Right lobe of liver (tissue), 6 donors: ENCODE measurements around the gene ARHGEF37. TPM values are rescaled to one million over a fixed set of nuclear protein-coding genes. Genes with fewer than 3 reads are reported as not detected.

Experiments
- ATAC-seq, 4 donors: fragments of 200-7000 bp; cut with Tn5 transposase; one replicate each; pipeline ENCODE4 v1.9.1; 2020; ENCODE audit warnings: mild to moderate bottlenecking in 4 of 4, moderate library complexity in 4 of 4
- DNase-seq, 3 donors: peaks; one replicate each; pipeline ENCODE4 v3.0.0-alpha.2; 2020
- H3K27ac ChIP-seq, 3 donors: fragments of 200-600 bp; one replicate each; pipeline ENCODE4 v1.8.0; 2022
- H3K27me3 ChIP-seq, 2 donors: fragments of 200-600 bp; one replicate each; pipeline ENCODE4 v1.8.0; 2022
- H3K36me3 ChIP-seq, 4 donors: fragments of 200-600 bp; sonication (generic) in 1 of 4; one replicate each; pipeline versions ENCODE4 v1.5.1 to v1.8.0; 2017 to 2022; ENCODE audit warnings: control low read depth in 1 of 4
- H3K4me1 ChIP-seq, 4 donors: fragments of 200-600 bp; sonication (generic) in 1 of 4; one replicate each; pipeline versions ENCODE4 v1.5.1 to v1.8.0; 2017 to 2022; ENCODE audit warnings: control low read depth in 1 of 4
- H3K4me3 ChIP-seq, 3 donors: fragments of 200-600 bp; one replicate each; pipeline ENCODE4 v1.8.0; 2022
- H3K9me3 ChIP-seq, 4 donors: fragments of 200-600 bp; sonication (generic) in 1 of 4; one replicate each; pipeline versions ENCODE4 v1.5.1 to v1.8.0; 2017 to 2022; ENCODE audit warnings: control low read depth in 1 of 4
- POLR2A ChIP-seq: fragments of 450-650 bp; IDR thresholded peaks from one replicate; pipeline ENCODE4 v1.6.1; 2017; ENCODE audit warnings: antibody characterized with exemption, mild to moderate bottlenecking
- WGBS: methylation state at CpG from one replicate; pipeline ENCODE4 v1.1.6; 2018; ENCODE audit warnings: low coverage, low lambda C conversion rate; ENCODE audit not compliant: insufficient coverage; ENCODE audit errors: missing lambda C conversion rate; 5-methylcytosine and 5-hydroxymethylcytosine counted together
- intact Hi-C, 2 donors: fragments of 100-400 bp; cut with DNase I; formaldehyde crosslinking; loops; one replicate each; pipeline versions ENCODE4 v1.11.2 to v1.14.1; 2022
- total RNA-seq, 6 experiments: library from RNA; depleted of rRNA in 2 of 6; stranded (reverse); fragments of >200 nt in 2 of 6; fragmentation: NEBNext Ultra II Directional in 3 of 6; extraction: Animal tissue kit (Norgen Biotek cat#: 25700) in 3 of 6; gene quantifications; one replicate each; pipeline versions ENCODE4 v1.1.0 to v1.2.4, GENCODE V29; 2016 to 2023
- TF ChIP-seq, protein P1 (sequence below), 4 donors: fragments of 200-600 bp in 3 of 4; fragments of 450-650 bp in 1 of 4; IDR thresholded peaks; one replicate each; pipeline versions ENCODE4 v1.5.1 to v1.8.0; 2016 to 2022; ENCODE audit warnings: antibody characterized with exemption in 4 of 4, mild to moderate bottlenecking in 2 of 4
- donor health status: DM: no; HTN: yes; CAD: no.
- donor health status: DM: no; HTN: no; CAD: no.
- donor health status: DM: no; HTN: no; CAD: no.
- donor health status: DM: no; HTN: yes; CAD: no.
- donor health status: DM: no; HTN: yes; CAD: no.

Gene ARHGEF37
- total RNA-seq, 6 experiments from 2014 or later, result 1.6 to 7.3 (median 2.1) TPM

DNA sequence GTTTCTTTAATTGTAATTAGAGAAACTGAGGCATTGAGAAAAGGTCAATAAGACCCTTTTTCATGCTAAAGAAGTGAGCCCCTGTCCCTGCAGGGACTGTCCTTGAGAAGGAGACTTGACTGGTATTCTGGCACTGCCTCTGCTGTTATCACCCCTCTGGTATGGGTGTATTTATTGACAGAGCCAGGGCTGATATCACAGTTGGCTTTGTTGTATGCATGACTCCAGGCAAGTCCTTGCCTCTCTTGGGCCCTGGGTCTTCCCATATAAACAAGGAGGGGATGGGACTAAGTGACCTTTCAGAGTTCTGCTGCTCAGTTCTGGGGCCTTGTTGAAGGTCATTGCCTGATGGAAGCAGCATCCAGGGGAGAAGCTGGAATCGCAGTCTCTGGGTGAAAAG, 77.0 kb downstream of the ARHGEF37 start:
- peak in 1 of 4 donors; percentile 36 for ATAC-seq
- Histone ChIP-seq H3K36me3 (no peaks in the 10 kb centered on the region), H3K4me3 (no peak overlapping the region), H3K27me3 (no peaks in the 10 kb centered on the region), H3K9me3 (no peaks in the 10 kb centered on the region), H3K27ac (no peak overlapping the region), H3K4me1 (no peaks in the 10 kb centered on the region)
- no peak for TF ChIP-seq POLR2A
- TF ChIP-seq, protein P1, sequence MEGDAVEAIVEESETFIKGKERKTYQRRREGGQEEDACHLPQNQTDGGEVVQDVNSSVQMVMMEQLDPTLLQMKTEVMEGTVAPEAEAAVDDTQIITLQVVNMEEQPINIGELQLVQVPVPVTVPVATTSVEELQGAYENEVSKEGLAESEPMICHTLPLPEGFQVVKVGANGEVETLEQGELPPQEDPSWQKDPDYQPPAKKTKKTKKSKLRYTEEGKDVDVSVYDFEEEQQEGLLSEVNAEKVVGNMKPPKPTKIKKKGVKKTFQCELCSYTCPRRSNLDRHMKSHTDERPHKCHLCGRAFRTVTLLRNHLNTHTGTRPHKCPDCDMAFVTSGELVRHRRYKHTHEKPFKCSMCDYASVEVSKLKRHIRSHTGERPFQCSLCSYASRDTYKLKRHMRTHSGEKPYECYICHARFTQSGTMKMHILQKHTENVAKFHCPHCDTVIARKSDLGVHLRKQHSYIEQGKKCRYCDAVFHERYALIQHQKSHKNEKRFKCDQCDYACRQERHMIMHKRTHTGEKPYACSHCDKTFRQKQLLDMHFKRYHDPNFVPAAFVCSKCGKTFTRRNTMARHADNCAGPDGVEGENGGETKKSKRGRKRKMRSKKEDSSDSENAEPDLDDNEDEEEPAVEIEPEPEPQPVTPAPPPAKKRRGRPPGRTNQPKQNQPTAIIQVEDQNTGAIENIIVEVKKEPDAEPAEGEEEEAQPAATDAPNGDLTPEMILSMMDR (IDR thresholded peaks at IDR 0.05), result no peak
- peak in 1 of 3 donors; percentile 7 for DNase-seq
- WGBS, result no CpG with 5 or more reads among the region's 1 CpG
- intact Hi-C loops, result no loop called here

DNA sequence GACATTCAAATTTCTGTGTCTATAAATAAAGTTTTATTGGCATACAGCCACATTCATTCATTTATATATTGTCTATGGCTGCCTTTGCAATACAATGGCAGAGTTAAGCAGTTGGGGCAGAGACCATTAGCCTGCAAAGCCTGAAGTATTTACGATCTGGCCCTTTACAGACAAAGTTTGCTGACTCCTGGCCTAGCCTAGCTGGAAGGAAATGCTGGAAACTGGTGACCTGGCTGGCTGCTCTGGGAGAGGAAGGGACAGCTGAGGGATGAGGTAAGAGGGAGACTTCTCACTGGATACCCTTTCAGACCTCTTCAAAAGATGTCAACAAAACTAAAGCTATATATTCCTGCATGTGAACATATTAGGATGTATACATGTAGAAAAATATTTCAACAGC, 82.8 kb downstream of the ARHGEF37 start:
- no peak overlapping the region for H3K27ac ChIP-seq
- peaks cover 0 to 4% (median 0%) of the 10 kb centered on the region in 4 donors for H3K4me1 ChIP-seq
- intact Hi-C loops, result no loop called here
- ATAC-seq, result peak in 1 of 4 donors; percentile 34
- no peaks in the 10 kb centered on the region for H3K9me3 ChIP-seq
- no peak for TF ChIP-seq POLR2A
- TF ChIP-seq, protein P1 (IDR thresholded peaks at IDR 0.05), result no peak
- H3K27me3 ChIP-seq, result no peaks in the 10 kb centered on the region
- 50% methylated on average over 1 of the region's 1 CpG for WGBS
- DNase-seq, result peak in 1 of 3 donors; percentile 26
- H3K36me3 ChIP-seq, result no peaks in the 10 kb centered on the region
- no peak overlapping the region for H3K4me3 ChIP-seq

DNA sequence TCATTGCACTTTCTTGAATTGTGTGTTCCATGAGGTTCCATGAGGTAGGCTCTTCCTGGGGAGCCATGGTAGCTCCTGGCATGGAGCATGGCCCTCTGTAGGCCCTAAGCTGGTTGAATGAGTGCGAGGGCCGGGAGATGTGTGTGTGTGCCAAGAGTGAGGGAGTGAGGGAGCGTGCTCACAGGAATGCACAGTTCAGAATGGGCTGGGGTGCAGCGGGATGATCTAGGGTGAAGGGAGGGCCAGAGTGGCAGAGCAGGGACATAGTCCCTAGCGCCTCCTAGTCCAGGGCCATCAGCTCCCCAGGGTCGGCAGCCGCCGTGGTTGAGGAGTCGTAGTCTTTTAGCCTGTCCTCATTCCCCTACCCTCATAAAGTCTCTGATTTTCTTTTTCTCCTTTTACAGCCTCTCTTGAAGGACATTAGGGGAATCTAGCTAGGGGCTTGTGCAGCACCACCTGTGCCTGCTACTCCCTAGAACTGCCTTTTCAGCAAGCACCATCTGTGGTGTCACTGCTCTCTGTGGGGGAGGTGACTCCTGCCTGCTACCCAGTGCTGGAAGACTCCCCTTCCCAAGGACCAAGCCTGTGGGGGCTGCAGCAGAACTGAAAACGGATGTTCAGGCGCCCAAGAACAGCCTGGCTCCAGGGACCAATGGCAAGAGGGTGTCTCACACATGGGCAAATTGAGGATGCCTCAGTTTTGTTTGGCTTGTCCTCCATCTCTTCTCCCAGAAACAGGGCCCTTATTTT, 83.5 kb downstream of the ARHGEF37 start:
- H3K27ac ChIP-seq, result no peak overlapping the region
- WGBS, result 83% methylated on average over 2 of the region's 11 CpGs
- H3K36me3 ChIP-seq, result no peaks in the 10 kb centered on the region
- intact Hi-C loops, result no loop called here
- H3K4me1 ChIP-seq, result peaks cover 0 to 4% (median 0%) of the 10 kb centered on the region in 4 donors
- DNase-seq, result peak in 1 of 3 donors; percentile 30
- no peak for ATAC-seq
- no peaks in the 10 kb centered on the region for H3K27me3 ChIP-seq
- no peak overlapping the region for H3K4me3 ChIP-seq
- no peak for TF ChIP-seq POLR2A
- TF ChIP-seq, protein P1 (IDR thresholded peaks at IDR 0.05), result no peak
- no peaks in the 10 kb centered on the region for H3K9me3 ChIP-seq

DNA sequence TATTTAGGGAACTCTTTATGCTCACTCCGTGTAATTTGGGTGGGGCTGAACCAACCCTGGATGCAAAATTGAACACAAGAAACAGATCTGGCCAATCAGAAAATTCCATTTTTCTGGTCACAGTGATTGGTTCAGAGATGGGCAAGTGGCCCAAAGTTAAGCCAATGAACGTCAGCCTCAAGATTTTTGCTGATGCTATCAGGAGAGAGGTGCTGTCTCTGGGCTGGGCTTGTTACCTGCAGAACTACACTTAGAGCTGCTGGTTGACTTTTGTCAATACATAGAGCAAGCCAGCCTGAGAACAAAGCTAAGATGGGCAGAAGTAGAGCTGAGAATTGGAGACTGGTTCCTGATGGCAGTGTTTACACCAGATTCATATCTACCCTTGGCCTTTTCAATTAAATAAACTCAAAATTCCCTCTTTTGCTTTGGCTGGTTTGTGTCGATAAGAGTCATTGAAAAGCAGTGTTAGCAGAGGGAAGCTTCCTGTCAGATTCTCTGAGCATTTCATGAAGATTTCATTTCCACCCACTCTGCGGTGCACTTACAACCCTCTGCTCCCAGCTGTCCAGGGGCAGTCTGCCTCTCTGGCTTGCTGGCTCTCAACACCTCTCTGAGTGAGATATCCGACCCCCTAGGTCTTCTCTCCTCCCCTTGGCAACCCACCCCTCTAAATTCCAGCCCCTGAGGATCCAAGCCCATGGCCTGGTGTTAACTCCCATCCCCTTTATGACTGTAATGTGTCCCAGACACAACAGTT, 84.3 kb downstream of the ARHGEF37 start:
- intact Hi-C loops, result no loop called here
- no peak overlapping the region for H3K4me3 ChIP-seq
- TF ChIP-seq, protein P1 (IDR thresholded peaks at IDR 0.05), result no peak
- no peak for TF ChIP-seq POLR2A
- peaks cover 0 to 4% (median 0%) of the 10 kb centered on the region in 4 donors for H3K4me1 ChIP-seq
- no peaks in the 10 kb centered on the region for H3K27me3 ChIP-seq
- no peaks in the 10 kb centered on the region for H3K9me3 ChIP-seq
- no peaks in the 10 kb centered on the region for H3K36me3 ChIP-seq
- peak in 1 of 4 donors; percentile 7 for ATAC-seq
- H3K27ac ChIP-seq, result no peak overlapping the region
- 58% methylated on average over 5 of the region's 5 CpGs for WGBS
- peak in 1 of 3 donors; percentile 17 for DNase-seq
